HCEC 1CT (cell line): ENCODE data around the gene TICAM2.

Experiments
- DNase-seq: peaks from one replicate; pipeline ENCODE4 v3.0.0-alpha.2; 2017

The TICAM2 gene

GRCh38 chr5:115605436-115605835, 3.2 kb upstream of the TICAM2 start:
- DNase-seq = no peak

- no peak for DNase-seq
Observed at GRCh38 chr5:115602591-115603125, 379 bp upstream of the TICAM2 start.

- peak; percentile 68 for DNase-seq
Observed at GRCh38 chr5:115600766-115601165, 1.5 kb downstream of the TICAM2 start.

- peak; percentile 15 for DNase-seq
Observed at GRCh38 chr5:115599924-115600323, 2.4 kb downstream of the TICAM2 start.

GRCh38 chr5:115599502-115599901, 2.8 kb downstream of the TICAM2 start:
- DNase-seq = peak; percentile 56

GRCh38 chr5:115594128-115595047, 7.9 kb downstream of the TICAM2 start:
- DNase-seq = no peak

- no peak for DNase-seq
Observed at GRCh38 chr5:115589043-115589442, 13.2 kb downstream of the TICAM2 start.

GRCh38 chr5:115588640-115589039, 13.6 kb downstream of the TICAM2 start:
- no peak for DNase-seq

- peak; percentile 65 for DNase-seq
Observed at GRCh38 chr5:115586525-115587146, 15.6 kb downstream of the TICAM2 start.

GRCh38 chr5:115585265-115585664, 17.0 kb downstream of the TICAM2 start:
- no peak for DNase-seq

- no peak for DNase-seq
Observed at GRCh38 chr5:115584501-115584900, 17.8 kb downstream of the TICAM2 start.

- peak; percentile 90 for DNase-seq
Observed at GRCh38 chr5:115583474-115583873, 18.8 kb downstream of the TICAM2 start.

- DNase-seq = no peak
Observed at GRCh38 chr5:115580941-115581340, 21.3 kb downstream of the TICAM2 start.

GRCh38 chr5:115579747-115580173, 22.5 kb downstream of the TICAM2 start:
- no peak for DNase-seq

- no peak for DNase-seq
Observed at GRCh38 chr5:115579216-115579615, 23.1 kb downstream of the TICAM2 start.

GRCh38 chr5:115578657-115579056, 23.6 kb downstream of the TICAM2 start:
- DNase-seq = no peak

GRCh38 chr5:115577741-115578140, 24.5 kb downstream of the TICAM2 start:
- no peak for DNase-seq

GRCh38 chr5:115577329-115577728, 24.9 kb downstream of the TICAM2 start:
- peak; percentile 60 for DNase-seq

- peak; percentile 81 for DNase-seq
Observed at GRCh38 chr5:115575167-115576070, 26.9 kb downstream of the TICAM2 start.

- DNase-seq = peak; percentile 71
Observed at GRCh38 chr5:115573133-115573532, 29.1 kb downstream of the TICAM2 start.

GRCh38 chr5:115571441-115571878, 30.8 kb downstream of the TICAM2 start:
- DNase-seq = no peak

GRCh38 chr5:115568668-115569067, 33.6 kb downstream of the TICAM2 start:
- no peak for DNase-seq

GRCh38 chr5:115565233-115565632, 37.0 kb downstream of the TICAM2 start:
- DNase-seq = no peak
